Esophagus muscularis mucosa (tissue), 4 donors: ENCODE results near the gene AK5. TPM values are rescaled to one million over a fixed set of nuclear protein-coding genes. Genes with fewer than 3 reads are reported as not detected.

Source experiments
- DNase-seq: peaks from one replicate; pipeline ENCODE4 v3.0.0-alpha.2; 2017; ENCODE audit errors: extremely low spot score
- H3K27ac ChIP-seq, 4 donors: fragments of 200-600 bp; sonication (generic); replicated peaks in 1 of 4; 1 replicate in 3 of 4; 2 replicates in 1 of 4; pipeline ENCODE4 v1.5.1; 2016 to 2019; ENCODE audit warnings: mild to moderate bottlenecking in 1 of 4
- H3K27me3 ChIP-seq, 4 donors: fragments of 200-600 bp; sonication (generic); one replicate each; pipeline versions ENCODE4 v1.5.1 to v1.6.0; 2016 to 2019
- H3K36me3 ChIP-seq, 4 donors: fragments of 200-600 bp; sonication (generic); one replicate each; pipeline ENCODE4 v1.5.1; 2016 to 2019
- H3K4me1 ChIP-seq, 4 donors: fragments of 200-600 bp; sonication (generic); one replicate each; pipeline ENCODE4 v1.5.1; 2016 to 2019
- H3K4me3 ChIP-seq, 4 donors: fragments of 200-600 bp; sonication (generic); 1 replicate in 2 of 4; 2 replicates in 2 of 4; pipeline ENCODE4 v1.5.1; 2016 to 2019; ENCODE audit warnings: mild to moderate bottlenecking in 4 of 4, moderate library complexity in 1 of 4
- H3K9me3 ChIP-seq, 4 donors: fragments of 200-600 bp; sonication (generic); 1 replicate in 3 of 4; 2 replicates in 1 of 4; pipeline ENCODE4 v1.5.1; 2016 to 2019
- EP300 ChIP-seq: sonication (generic); formaldehyde crosslinking; IDR thresholded peaks from one replicate; pipeline ENCODE4 v1.6.1; 2017; ENCODE audit warnings: antibody characterized with exemption
- POLR2A ChIP-seq: fragments of 450-650 bp; IDR thresholded peaks from one replicate; pipeline ENCODE4 v1.6.1; 2017; ENCODE audit warnings: antibody characterized with exemption, moderate library complexity, mild to moderate bottlenecking, low read depth
- POLR2AphosphoS5 ChIP-seq, 2 donors: sonication (generic); formaldehyde crosslinking; IDR thresholded peaks; one replicate each; pipeline ENCODE4 v1.6.1; 2017; ENCODE audit warnings: antibody characterized with exemption in 2 of 2
- WGBS: methylation state at CpG from one replicate; pipeline ENCODE4 v1.1.5; 2018; 5-methylcytosine and 5-hydroxymethylcytosine counted together
- intact Hi-C: fragments of 100-400 bp; cut with DNase I; formaldehyde crosslinking; loops from one replicate; pipeline ENCODE4 v1.15.1; 2023
- total RNA-seq, 4 donors: library from RNA; depleted of rRNA; stranded (reverse); fragments of >200 nt; gene quantifications; one replicate each; pipeline versions ENCODE4 v1.1.0 to v1.2.1, GENCODE V29; 2016
- TF ChIP-seq, protein P1 (sequence below), 3 experiments: fragments of 200-600 bp in 2 of 3; fragments of 450-650 bp in 1 of 3; sonication (generic) in 2 of 3; IDR thresholded peaks; one replicate each; pipeline ENCODE4 v1.5.1; 2017 to 2019; ENCODE audit warnings: antibody characterized with exemption in 3 of 3, mild to moderate bottlenecking in 2 of 3, moderate library complexity in 1 of 3

The AK5 gene
- total RNA-seq, 4 donors from 2014 or later = 0.97 to 2.5 (median 2.0) TPM

DNA sequence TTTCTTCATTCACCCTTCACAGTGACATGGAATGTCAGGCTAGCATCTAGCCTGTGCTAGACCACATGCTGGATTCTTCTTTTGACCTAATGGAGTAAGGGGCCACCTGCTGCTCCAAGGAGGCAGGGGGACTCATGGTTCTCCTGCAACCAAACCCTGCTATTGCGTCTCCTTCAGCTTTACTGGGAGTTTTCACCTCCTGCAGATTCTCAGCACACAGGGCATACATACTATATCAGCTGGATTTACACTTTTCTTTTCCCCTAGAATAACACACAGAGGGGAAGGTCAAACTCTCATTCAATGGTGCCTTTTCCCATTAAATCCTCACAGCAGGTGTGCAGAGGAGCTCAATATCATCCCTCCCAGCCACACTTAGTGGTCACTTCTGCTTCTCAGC lies 16.6 kb upstream of the AK5 start:
- TF ChIP-seq, protein P1, sequence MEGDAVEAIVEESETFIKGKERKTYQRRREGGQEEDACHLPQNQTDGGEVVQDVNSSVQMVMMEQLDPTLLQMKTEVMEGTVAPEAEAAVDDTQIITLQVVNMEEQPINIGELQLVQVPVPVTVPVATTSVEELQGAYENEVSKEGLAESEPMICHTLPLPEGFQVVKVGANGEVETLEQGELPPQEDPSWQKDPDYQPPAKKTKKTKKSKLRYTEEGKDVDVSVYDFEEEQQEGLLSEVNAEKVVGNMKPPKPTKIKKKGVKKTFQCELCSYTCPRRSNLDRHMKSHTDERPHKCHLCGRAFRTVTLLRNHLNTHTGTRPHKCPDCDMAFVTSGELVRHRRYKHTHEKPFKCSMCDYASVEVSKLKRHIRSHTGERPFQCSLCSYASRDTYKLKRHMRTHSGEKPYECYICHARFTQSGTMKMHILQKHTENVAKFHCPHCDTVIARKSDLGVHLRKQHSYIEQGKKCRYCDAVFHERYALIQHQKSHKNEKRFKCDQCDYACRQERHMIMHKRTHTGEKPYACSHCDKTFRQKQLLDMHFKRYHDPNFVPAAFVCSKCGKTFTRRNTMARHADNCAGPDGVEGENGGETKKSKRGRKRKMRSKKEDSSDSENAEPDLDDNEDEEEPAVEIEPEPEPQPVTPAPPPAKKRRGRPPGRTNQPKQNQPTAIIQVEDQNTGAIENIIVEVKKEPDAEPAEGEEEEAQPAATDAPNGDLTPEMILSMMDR (IDR thresholded peaks at IDR 0.05) = no peak
- TF ChIP-seq EP300 = no peak
- no peak for TF ChIP-seq POLR2AphosphoS5 (IDR thresholded peaks at IDR 0.05)
- no peak for TF ChIP-seq POLR2A
- Histone ChIP-seq H3K27me3 (no peaks in the 10 kb centered on the region), H3K4me1 (no peaks in the 10 kb centered on the region), H3K27ac (no peak overlapping the region), H3K4me3 (no peak overlapping the region), H3K36me3 (no peaks in the 10 kb centered on the region), H3K9me3 (no peaks in the 10 kb centered on the region)
- WGBS = 30% methylated on average over 1 of the region's 1 CpG
- DNase-seq = no peak
- intact Hi-C loops = no loop called here

- 47% methylated on average over 1 of the region's 1 CpG for WGBS
- no peak for DNase-seq
- no peaks in the 10 kb centered on the region for H3K27me3 ChIP-seq
- TF ChIP-seq POLR2A (no peak), EP300 (no peak), POLR2AphosphoS5 (IDR thresholded peaks at IDR 0.05) (no peak)
- TF ChIP-seq, protein P1 (IDR thresholded peaks at IDR 0.05) = no peak
- H3K4me3 ChIP-seq = no peak overlapping the region
- intact Hi-C loops = no loop called here
- no peaks in the 10 kb centered on the region for H3K36me3 ChIP-seq
- no peaks in the 10 kb centered on the region for H3K9me3 ChIP-seq
- no peak overlapping the region for H3K27ac ChIP-seq
- H3K4me1 ChIP-seq = no peaks in the 10 kb centered on the region
Observed at GRCh38 chr1:77267035-77267434, 14.8 kb upstream of the AK5 start.

DNA sequence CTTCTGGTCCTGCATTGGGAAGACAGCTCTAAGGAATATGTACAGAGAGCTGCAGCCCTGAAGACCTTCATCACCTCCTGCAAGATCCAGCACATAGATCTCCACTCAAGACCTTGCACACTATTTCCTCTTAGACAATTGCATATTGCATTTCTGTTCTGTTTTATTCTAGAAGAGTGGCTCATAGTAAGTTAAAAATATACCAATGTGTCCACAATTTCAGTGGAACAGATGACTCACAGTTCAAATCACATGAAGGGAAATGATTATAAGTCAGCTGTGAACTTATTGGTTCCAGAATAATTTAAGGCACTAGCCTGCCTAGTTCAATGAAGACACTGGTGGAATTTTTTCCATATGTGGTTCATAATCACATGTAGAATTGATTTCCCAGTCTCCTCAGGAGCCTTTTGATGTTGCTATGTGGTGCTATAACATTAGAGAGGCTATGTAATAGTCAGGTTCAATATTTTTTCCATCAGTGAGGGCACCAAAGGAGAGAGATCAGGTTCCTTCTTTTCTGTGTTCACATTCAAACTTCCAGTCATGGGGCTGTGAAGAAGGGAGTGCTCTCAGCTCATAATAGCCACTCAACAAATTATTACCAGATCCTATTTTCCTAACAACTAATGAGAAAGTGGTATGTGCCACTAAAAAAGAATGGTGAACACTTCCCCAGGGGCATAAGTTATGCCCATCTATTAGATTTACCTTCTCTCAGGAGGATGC lies 9.8 kb upstream of the AK5 start:
- Histone ChIP-seq H3K9me3 (no peaks in the 10 kb centered on the region), H3K27me3 (peaks cover 0 to 4% (median 0%) of the 10 kb centered on the region in 4 donors), H3K4me3 (no peak overlapping the region), H3K36me3 (no peaks in the 10 kb centered on the region), H3K27ac (no peak overlapping the region), H3K4me1 (no peaks in the 10 kb centered on the region)
- intact Hi-C loops = no loop called here
- TF ChIP-seq POLR2AphosphoS5 (IDR thresholded peaks at IDR 0.05) = no peak
- no peak for TF ChIP-seq POLR2A
- no peak for TF ChIP-seq EP300
- TF ChIP-seq, protein P1 (IDR thresholded peaks at IDR 0.05) = no peak
- DNase-seq = no peak

DNA sequence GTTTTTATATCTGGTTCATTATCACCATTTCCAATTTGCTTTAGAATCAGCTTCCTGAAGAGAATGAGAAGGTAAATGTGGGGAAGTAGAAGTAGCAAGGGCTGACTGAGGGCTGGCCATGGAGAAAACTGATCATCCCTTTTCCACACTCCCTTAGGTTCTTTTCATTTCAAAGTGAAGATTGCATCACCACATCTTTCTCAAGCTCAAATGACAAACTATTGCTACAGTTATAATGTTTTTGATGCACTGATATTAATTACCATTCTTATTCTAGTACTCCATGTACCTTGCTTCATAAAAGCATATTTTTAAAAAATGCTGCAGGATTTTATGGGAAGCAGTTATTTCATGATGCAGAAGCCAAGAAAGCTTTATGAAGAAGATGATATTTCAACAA lies 7.9 kb upstream of the AK5 start:
- TF ChIP-seq POLR2AphosphoS5 (IDR thresholded peaks at IDR 0.05) = no peak
- TF ChIP-seq EP300 = no peak
- TF ChIP-seq, protein P1 (IDR thresholded peaks at IDR 0.05) = no peak
- no peak for TF ChIP-seq POLR2A

GRCh38 chr1:77275194-77275593 lies 6.6 kb upstream of the AK5 start:
- TF ChIP-seq, protein P1 (IDR thresholded peaks at IDR 0.05) = no peak

More for the DNA sequence above, 7.9 kb upstream of the AK5 start:
- peaks cover 0 to 4% (median 0%) of the 10 kb centered on the region in 4 donors for H3K27me3 ChIP-seq
- no peak for DNase-seq
- H3K36me3 ChIP-seq = no peaks in the 10 kb centered on the region
- no peaks in the 10 kb centered on the region for H3K4me1 ChIP-seq
- intact Hi-C loops = no loop called here
- H3K9me3 ChIP-seq = no peaks in the 10 kb centered on the region
- no peak overlapping the region for H3K4me3 ChIP-seq
- H3K27ac ChIP-seq = no peak overlapping the region

More at GRCh38 chr1:77275194-77275593, 6.6 kb upstream of the AK5 start:
- intact Hi-C loops = no loop called here
- peaks cover 0 to 4% (median 0%) of the 10 kb centered on the region in 4 donors for H3K27me3 ChIP-seq
- DNase-seq = no peak
- WGBS = 65% methylated on average over 5 of the region's 5 CpGs
- H3K4me1 ChIP-seq = no peaks in the 10 kb centered on the region
- no peaks in the 10 kb centered on the region for H3K9me3 ChIP-seq
- H3K27ac ChIP-seq = no peak overlapping the region
- no peak overlapping the region for H3K4me3 ChIP-seq
- H3K36me3 ChIP-seq = no peaks in the 10 kb centered on the region
